HFFc6 (cell line): Measurements from ENCODE around the gene NTN1. TPM values are rescaled to one million over a fixed set of nuclear protein-coding genes. Genes with fewer than 3 reads are reported as not detected.

Experiments
- DNase-seq: peaks from one replicate; pipeline ENCODE4 v3.0.0-alpha.2; 2018
- H3K27ac Mint-ChIP-seq: 2 replicates; pipeline ENCODE4 v1.8.0; 2020; ENCODE audit warnings: mild to moderate bottlenecking, mixed read lengths
- H3K27me3 Mint-ChIP-seq: 2 replicates; pipeline ENCODE4 v1.8.0; 2021; ENCODE audit warnings: mild to moderate bottlenecking, moderate library complexity, mixed read lengths; ENCODE audit not compliant: insufficient read depth
- H3K36me3 Mint-ChIP-seq: 2 replicates; pipeline ENCODE4 v1.8.0; 2021; ENCODE audit warnings: low read depth, mixed read lengths
- H3K4me1 Mint-ChIP-seq: 2 replicates; pipeline ENCODE4 v1.8.0; 2020; ENCODE audit warnings: low read depth, mixed read lengths
- H3K4me3 Mint-ChIP-seq: 2 replicates; pipeline ENCODE4 v1.8.0; 2020; ENCODE audit warnings: mild to moderate bottlenecking, moderate library complexity, mixed read lengths
- H3K9me3 Mint-ChIP-seq: 2 replicates; pipeline ENCODE4 v1.8.0; 2020; ENCODE audit warnings: mild to moderate bottlenecking, mixed read lengths
- CTCF ChIP-seq: fragments of 200-600 bp; sonication (generic); IDR thresholded peaks from 2 replicates; pipeline ENCODE4 v1.5.0; 2021; ENCODE audit warnings: antibody characterized with exemption, mild to moderate bottlenecking
- total RNA-seq, 6 experiments: library from RNA; stranded (reverse); fragmentation: NEBNext Ultra II Directional; extraction: Animal tissue kit (Norgen Biotek cat#: 25700); gene quantifications; 2 replicates in 1 of 6; 3 replicates in 5 of 6; pipeline ENCODE4 v1.2.3, GENCODE V29; 2021

Gene NTN1
- total RNA-seq, 6 experiments from 2014 or later = not detected

DNA sequence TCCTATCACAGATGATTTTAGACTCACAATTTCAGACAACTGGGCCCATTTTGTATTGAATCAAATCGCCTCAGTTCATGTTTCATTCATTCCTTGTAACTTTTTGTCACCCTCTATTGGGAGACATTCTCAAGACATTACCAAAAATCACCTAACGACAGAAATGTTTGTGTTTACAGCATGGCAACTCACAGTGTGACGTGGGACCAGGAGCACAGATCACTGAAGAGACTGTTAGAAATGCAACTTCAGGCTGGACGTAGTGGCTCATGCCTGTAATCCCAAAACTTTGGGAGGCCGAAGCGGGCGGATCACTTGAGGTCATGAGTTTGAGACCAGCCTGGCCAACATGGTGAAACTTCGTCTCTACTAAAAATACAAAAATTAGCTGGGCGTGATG is 249.6 kb downstream of the NTN1 start:
- DNase-seq = no peak
- H3K27ac Mint-ChIP-seq = no peak overlapping the region

DNA sequence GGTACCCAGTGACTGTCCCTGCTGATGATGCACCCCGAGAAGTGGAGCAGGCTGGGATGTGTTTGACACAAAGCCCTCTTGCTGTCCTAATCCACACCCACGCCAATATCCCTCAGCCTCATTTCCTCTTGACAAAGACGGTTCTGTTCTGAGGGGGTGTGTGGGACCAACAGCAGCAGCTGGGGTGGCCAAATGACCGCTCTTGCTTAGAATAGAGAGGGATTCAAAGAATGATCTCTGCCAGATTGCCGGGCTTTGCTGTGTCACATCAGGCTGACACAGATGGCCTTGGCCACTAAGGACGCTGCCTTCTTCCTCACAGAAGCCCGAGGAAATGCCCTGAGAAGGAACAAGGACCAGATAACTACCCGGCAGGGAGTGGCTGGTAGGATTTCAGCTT is 250.7 kb downstream of the NTN1 start:
- TF ChIP-seq CTCF = no peak
- Mint-ChIP-seq H3K27me3 (no peaks in the 10 kb centered on the region), H3K27ac (no peak overlapping the region), H3K36me3 (peaks cover 5% of the 10 kb centered on the region; the same call in 1 of the 2 replicates), H3K4me3 (no peak overlapping the region), H3K9me3 (peaks cover 11% of the 10 kb centered on the region), H3K4me1 (no peaks in the 10 kb centered on the region)
- DNase-seq = no peak

More for the DNA sequence above, 249.6 kb downstream of the NTN1 start:
- no peaks in the 10 kb centered on the region for H3K27me3 Mint-ChIP-seq
- peaks cover 9% of the 10 kb centered on the region; the same call in 1 of the 2 replicates for H3K36me3 Mint-ChIP-seq
- no peaks in the 10 kb centered on the region for H3K4me1 Mint-ChIP-seq
- peaks cover 14% of the 10 kb centered on the region for H3K9me3 Mint-ChIP-seq
- no peak for TF ChIP-seq CTCF
- no peak overlapping the region for H3K4me3 Mint-ChIP-seq

- peaks cover 3% of the 10 kb centered on the region; the same call in 1 of the 2 replicates for H3K36me3 Mint-ChIP-seq
- H3K4me3 Mint-ChIP-seq = no peak overlapping the region
- H3K27ac Mint-ChIP-seq = no peak overlapping the region
- no peak for TF ChIP-seq CTCF
- DNase-seq = no peak
- peaks cover 9% of the 10 kb centered on the region for H3K9me3 Mint-ChIP-seq
- no peaks in the 10 kb centered on the region for H3K27me3 Mint-ChIP-seq
- H3K4me1 Mint-ChIP-seq = no peaks in the 10 kb centered on the region
These were observed 251.3 kb downstream of the NTN1 start for GRCh38 chr17:9272501-9273200.

GRCh38 chr17:9273428-9274391 is 252.4 kb downstream of the NTN1 start:
- no peaks in the 10 kb centered on the region for H3K27me3 Mint-ChIP-seq
- no peak overlapping the region for H3K4me3 Mint-ChIP-seq
- no peaks in the 10 kb centered on the region for H3K4me1 Mint-ChIP-seq
- no peak overlapping the region for H3K27ac Mint-ChIP-seq
- peaks cover 4% of the 10 kb centered on the region; the same call in 1 of the 2 replicates for H3K36me3 Mint-ChIP-seq
- no peak for DNase-seq
- peaks cover 12% of the 10 kb centered on the region for H3K9me3 Mint-ChIP-seq
- TF ChIP-seq CTCF = no peak

DNA sequence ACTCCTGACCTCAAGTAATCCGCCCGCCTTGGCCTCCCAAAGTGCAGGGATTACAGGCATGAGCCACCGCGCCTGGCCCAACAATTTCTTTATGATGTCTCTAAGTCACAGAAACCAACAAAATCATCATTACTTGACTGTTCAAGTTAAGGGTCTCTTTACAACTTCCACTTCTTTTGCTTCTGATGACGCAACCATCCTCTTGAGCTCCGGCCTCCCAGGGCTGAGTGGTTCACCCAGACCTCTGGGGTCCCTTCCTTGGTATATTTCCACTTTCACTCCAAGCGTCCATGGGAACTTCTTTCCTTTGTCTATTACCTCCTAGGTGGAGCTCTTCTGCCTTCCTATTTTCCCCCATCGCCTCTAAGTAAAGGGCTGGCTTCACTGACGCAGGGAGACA is 253.7 kb downstream of the NTN1 start:
- Mint-ChIP-seq H3K36me3 (peaks cover 4% of the 10 kb centered on the region; the same call in 1 of the 2 replicates), H3K27me3 (no peaks in the 10 kb centered on the region), H3K9me3 (peaks cover 12% of the 10 kb centered on the region), H3K27ac (no peak overlapping the region), H3K4me3 (no peak overlapping the region), H3K4me1 (no peaks in the 10 kb centered on the region)
- no peak for DNase-seq
- no peak for TF ChIP-seq CTCF
